GM20431 (cell line): ENCODE measurements around the gene TNNC2.
"Not testable (repeated sequence)": the region's sequence is repeated elsewhere in the genome, so short reads cannot be mapped to it uniquely, and the experiment has no call there.

ENCODE experiments used
- in situ Hi-C: fragments of 300-500 bp; cut with MseI, MboI; formaldehyde crosslinking; loops from one replicate; pipeline ENCODE4 v1.15.0; 2020; ENCODE audit warnings: low sequenced_read_pairs; ENCODE audit not compliant: unreplicated experiment

TNNC2 gene

GRCh38 chr20:45850238-45850637 lies 23.1 kb upstream of the TNNC2 start:
- in situ Hi-C loops, result no loop called here

DNA sequence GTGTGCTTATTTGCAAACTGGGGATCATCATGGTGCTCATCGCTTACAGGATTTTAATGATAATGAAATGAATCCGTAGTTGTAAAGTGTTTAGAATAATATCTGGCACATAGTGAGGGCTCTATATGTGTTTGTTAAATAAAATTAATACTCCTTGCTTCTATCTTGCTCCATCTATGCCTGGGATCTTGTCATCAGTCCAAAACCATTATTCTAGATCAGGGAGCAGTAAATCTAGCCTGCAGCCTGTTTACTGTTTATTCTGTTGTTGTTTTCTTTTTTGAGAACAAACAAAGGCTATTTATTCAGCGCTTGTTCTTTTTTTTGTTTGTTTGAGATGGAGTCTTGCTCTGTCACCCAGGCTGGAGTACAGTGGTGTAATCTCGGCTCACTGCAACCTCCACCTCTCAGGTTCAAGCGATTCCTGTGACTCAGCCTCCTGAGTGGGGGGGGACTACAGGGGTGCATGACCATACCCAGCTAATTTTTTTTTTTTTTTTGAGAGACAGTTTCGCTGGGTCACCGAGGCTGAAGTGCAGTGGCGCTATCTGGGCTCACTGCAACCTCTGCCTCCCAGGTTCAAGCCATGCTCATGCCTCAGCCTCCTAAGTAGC lies 22.0 kb upstream of the TNNC2 start:
- in situ Hi-C loops, result no loop called here

- in situ Hi-C loops, result no loop called here
Observed at GRCh38 chr20:45848421-45848820, 21.3 kb upstream of the TNNC2 start.

GRCh38 chr20:45845452-45845851 lies 18.3 kb upstream of the TNNC2 start:
- in situ Hi-C loops, result no loop called here

DNA sequence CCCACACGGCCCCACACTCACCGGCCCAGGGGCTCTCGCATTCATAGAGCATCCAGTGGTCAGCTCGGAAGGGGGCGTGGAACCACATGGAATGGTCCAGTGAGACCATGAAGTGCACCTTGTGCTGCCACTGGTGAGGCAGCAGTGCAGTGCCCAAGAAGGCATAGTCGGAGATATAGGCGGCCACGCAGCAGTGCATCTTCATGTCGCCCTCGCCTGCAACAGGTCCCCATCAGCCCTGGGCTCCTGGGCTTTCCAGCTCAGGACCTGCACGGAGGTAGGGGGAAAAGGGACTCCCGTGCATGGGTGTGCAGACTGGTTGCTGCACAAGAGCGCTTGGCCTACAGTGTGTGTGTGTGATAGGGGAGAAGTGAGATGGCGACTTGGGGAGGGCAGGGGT lies 16.4 kb upstream of the TNNC2 start:
- in situ Hi-C loops, result no loop called here

DNA sequence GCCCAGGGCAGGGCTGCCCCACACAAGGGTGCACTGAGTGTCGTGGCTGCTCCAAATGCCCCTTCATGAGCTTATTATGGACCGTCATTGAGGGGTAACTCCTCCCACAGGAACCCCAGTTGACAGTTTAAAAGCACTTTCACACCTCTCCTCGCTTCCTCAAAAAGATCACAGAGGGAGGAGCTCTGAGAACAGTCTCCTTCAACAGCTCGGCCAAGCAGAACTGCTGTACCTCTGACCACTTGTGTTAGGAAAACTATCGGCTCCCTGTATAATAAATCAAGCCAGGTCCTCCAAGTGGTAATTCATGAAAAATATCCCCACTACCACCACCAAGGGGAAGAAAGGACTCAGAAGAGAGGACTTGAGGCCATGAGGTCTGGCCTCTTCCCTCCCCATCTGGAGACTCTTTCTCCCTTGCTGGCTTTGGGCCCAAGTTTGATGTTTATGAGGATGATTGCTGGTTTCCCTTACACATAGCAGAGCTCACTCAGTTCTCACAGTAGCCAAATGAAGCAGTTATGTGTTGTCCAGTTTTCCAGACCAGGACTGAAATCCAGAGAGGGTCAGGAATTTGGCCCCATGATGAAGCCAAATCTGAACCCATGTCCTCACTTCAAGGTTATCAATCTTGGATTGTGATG lies 15.2 kb upstream of the TNNC2 start:
- in situ Hi-C loops, result no loop called here

DNA sequence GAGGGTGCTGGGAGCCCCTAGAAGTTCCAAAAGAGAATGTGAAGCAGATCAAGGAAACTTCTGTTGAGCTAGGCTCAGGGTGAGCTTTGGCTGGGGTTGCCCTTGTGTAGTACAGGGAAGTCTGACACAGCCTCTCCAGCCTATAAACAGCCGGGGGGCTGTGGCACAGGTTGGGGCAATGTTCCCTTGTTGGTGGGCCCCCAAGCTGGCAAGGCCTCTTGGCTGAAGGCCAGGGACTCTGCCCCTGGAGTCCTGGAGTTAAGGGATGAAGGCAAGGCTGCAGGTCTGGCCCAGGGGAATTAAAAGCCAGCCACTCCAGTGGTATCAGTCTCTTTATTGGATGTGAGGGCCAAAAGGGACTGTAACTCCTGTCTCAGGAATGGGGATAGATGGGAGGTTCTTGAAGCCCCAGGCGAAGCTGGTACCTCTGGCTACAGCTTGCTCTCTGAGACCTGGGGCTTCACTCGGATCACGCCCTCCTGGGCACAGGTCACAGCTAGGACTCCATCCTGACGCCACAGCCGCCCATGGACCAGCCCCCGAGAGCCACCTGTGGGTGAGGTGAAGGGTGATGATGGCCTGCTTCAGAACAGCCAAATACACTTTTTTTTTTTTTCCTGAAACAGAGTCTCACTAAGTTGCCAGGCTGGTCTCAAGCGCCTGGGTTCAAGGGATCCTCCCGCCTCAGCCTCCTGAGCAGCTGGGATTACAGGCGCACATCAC lies 14.5 kb upstream of the TNNC2 start:
- in situ Hi-C loops, result no loop called here

- in situ Hi-C loops, result no loop called here
Observed at GRCh38 chr20:45840700-45841198, 13.6 kb upstream of the TNNC2 start.

DNA sequence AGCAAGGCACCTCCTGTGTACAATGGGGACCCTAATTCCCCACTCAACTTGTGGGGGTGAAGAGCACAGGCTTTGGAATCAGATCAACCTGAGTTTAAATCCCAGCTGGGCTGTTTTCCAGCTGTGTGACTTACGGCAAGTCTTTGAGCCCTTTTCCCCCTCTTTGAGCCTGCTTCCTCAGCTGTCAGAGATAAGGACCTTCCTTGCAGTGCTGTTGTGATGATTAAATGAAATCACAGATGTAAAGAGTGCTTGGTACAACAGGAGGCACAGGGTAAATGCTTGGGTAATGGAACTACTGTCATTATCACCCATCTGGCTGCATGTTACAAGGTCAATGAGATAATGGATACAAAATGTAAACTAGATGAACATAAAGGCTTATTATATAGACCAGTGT lies 9.7 kb upstream of the TNNC2 start:
- in situ Hi-C loops, result no loop called here

GRCh38 chr20:45835825-45836224 lies 8.7 kb upstream of the TNNC2 start:
- in situ Hi-C loops, result no loop called here

DNA sequence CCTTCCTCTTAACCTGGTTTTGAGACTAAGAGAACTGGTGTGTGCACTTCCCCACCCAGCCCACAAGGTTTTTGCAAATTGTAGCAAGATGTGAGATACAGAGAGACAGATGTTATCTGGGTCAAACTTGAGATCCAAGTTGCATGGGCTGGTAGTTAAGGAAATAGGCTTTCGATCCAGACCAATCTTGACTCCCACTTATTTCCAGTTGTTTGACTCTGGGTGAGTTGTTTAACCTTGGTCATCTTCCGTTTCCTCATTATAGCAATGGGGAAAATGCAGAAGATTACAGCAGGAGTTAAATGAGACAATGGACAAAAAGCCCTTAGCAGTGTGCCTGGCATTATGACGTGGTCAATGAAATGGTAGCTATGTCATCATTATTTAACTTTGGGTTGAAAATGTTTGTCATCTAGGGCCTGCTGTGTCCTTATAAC lies 8.2 kb upstream of the TNNC2 start:
- in situ Hi-C loops, result no loop called here

GRCh38 chr20:45834797-45835161 lies 7.7 kb upstream of the TNNC2 start:
- in situ Hi-C loops, result no loop called here

- in situ Hi-C loops, result no loop called here
Observed at GRCh38 chr20:45833883-45834796, 7.0 kb upstream of the TNNC2 start.

DNA sequence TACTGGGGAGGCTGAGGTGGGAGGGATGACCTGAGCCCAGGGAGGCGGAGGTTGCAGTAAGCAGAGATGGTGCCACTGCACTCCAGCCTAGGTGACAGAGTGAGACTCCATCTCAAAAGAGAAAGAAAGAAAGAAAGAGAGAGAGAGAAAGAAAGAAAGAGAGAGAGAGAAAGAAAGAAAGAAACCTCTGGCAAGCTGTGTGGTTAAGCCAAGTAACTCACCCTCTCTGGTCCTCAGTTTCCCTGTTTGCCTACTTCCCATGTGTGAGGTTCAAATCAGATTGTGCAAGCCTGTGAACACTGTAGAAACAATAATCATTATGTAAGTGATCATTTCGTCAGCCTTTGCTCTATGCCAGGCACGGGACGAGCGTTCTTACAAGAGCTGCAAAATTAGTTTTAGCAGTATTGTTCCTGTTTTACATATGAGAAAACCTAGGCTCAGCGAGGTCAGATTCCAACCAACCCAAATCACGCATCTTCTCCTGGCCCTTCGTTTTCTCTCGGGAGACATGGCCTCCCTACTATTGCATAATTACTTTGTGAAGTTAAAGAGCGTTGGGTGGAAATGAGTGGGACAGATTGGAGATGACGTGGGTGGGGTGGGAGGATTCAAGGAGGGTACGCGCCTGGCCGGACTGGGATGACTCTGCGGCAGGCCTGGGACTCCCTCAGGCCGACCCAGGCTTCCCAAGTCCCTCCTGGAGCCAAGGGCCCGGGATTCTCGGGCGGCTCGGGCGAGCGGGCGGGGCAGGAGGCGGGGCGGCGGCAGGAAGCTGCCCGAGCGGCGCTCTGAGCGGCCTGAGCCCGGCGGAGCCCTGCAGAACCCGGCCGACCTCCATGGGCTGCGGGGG lies 6.1 kb upstream of the TNNC2 start, which contains the start of gene SNX21:
SNX21 (plus strand) TSS at position 770 of the 853 bp plus-strand sequence. CDS start 121 bp downstream, outside the sequence.
- in situ Hi-C loops, result no loop called here

DNA sequence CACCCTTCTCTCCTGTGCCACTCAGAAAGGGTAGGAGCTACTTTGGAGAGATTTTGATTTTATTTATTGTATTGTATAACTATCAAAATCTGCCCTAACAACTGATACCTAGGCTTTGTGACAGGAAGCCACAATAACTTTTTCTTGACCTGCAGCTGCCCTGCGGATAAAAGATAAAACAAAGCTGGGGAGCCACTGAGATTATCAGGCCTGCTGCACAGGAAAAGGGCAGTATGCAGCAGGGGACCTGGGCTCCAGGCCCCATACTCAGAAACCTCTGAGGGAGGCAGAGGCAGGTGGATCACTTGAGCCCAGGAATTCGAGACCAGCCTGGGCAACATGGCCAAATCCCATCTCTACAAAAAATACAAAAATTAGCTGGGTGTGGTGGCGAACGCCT lies 5.5 kb upstream of the TNNC2 start:
- in situ Hi-C loops, result no loop called here

DNA sequence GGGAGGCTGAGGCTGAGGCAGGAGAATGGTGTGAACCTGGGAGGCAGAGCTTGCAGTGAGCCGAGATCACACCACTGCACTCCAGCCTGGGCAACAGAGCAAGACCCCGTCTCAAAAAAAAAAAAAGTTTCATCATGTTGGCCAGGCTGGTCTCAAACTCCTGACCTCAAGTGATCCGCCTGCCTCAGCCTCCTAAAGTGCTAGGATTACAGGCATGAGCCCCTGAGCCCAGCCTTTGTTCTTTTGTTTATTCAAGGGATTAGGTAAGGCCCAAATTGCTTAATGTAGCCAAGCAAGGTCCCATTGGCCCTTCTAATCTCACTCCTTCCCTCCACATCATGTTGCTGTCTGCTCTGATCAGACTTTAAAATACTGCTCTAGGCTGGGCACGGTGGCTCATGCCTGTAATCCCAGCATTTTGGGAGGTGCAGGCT lies 2.6 kb upstream of the TNNC2 start:
- in situ Hi-C loops, result not testable (repeated sequence)

GRCh38 chr20:45828589-45828988 lies 1.5 kb upstream of the TNNC2 start:
- in situ Hi-C loops, result no loop called here

DNA sequence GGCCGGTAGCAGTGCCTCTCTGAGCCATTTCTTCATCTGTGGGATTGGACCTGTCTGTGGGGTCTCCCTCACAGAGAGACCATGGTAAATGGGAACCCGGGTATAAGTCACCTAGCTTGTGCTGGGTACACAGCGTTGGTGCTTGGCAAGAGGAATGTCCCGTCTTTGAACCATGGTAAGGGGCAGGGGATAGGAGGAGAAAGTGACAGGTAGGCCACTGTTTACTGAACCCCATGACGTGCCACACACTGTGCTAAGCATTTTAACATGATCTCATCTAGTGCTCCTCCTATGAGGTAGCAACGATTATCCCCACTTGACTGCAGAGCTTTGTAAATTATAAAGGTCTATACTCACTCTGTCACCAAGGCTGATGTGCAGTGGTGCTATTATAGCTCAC lies 600 bp upstream of the TNNC2 start:
- in situ Hi-C loops, result no loop called here

DNA sequence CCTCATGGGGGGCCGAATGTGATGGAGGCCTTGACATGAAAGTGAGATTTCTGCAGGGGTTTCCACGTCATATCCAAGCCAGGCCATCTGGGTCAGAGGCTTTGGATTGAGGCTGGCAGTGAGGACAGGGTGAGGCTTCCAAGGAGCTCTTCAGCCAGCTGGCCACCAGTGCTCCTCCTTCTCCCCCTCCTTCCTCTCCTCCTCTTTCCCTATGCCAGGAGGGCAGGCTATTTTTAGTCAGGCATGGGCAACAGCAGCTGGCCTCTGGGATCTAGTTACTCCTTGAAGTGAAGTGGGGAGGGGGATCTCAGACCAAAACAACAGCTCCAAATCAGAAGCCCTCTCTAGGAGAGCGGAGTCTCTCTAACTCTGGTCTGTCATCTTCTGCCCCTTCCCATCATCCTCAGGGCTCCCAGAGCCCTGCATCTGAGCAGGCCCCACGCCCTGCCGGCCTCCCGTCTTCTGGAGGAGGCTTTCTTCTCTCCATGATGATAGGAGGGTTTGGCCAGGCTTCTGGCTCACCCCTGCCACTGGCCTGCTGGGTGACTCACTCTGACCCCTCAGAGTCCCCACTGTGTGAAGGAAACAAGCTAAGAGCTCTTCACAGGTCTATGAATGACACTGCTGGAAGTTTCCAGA lies 612 bp downstream of the TNNC2 start:
- in situ Hi-C loops, result no loop called here
